H1 (cell line): Measurements from ENCODE around the gene DHTKD1. TPM values are rescaled to one million over a fixed set of nuclear protein-coding genes. Genes with fewer than 3 reads are reported as not detected.

Source experiments
- ATF3 ChIP-seq: IDR thresholded peaks from 2 replicates; pipeline ENCODE4 v1.6.1; 2011; ENCODE audit warnings: low read depth, mild to moderate bottlenecking, low read length; ENCODE audit not compliant: insufficient read depth
- SP1 ChIP-seq: IDR thresholded peaks from 2 replicates; pipeline ENCODE4 v1.6.1; 2011; ENCODE audit warnings: low read depth, low read length
- polyA plus RNA-seq, 7 experiments: library from polyadenylated mRNA; depleted of rRNA in 3 of 7; stranded (reverse) in 5 of 7; unstranded in 2 of 7; fragments of >200 nt in 5 of 7; fragments of 200-250 nt in 2 of 7; gene quantifications; 1 replicate in 5 of 7; 2 replicates in 1 of 7; 4 replicates in 1 of 7; pipeline versions ENCODE4 v1.2.1 to v1.2.3, GENCODE V29; 2011 to 2013; ENCODE audit warnings: missing spikeins in 2 of 7, mixed read lengths in 2 of 7
- total RNA-seq: library from RNA; stranded (reverse); fragmentation: NEBNext Ultra II Directional; extraction: Animal tissue kit (Norgen Biotek cat#: 25700); gene quantifications from 2 replicates; pipeline ENCODE4 v1.2.1, GENCODE V29; 2021

DHTKD1 gene
- total and polyA plus RNA-seq, 2 of the 8 experiments (the other 6 are each of a cell fraction or from before 2014, with no cell fraction given), result 49.8 to 74.9 TPM

DNA sequence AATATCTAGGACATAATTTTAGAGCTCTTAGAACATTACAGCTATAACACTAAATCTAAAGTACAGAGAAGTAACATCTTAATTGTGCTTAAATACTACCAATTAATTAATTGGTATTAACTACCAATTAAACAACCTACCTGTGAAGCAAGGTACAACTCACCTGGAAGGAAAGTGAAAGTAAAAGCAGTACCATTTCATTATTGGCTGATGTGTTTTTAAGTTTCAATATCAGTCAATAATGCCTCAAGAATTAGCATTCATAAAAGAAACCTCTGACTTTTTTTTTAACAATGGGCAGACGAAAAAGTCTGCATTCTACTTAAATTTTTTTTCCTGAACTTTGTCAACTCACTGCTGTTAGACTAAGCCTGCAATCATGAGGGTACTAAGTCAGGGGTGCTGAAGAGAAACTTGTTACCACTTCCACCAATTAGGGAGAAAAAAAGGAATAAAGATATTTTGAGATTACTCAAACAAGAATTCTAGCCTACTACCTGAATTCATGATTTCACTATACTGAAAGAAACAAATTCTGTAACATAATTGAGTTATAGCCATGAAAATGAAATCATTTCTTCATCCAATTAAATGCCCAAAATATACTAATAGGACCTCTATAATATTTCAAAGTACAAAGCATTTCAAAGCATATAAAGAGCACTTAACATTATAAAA, 46.0 kb upstream of the DHTKD1 start (continued):
- no peak for TF ChIP-seq ATF3
- no peak for TF ChIP-seq SP1
